ENCODE results near the gene GPR32. TPM values are rescaled to one million over a fixed set of nuclear protein-coding genes. Genes with fewer than 3 reads are reported as not detected.
"Not testable (repeated sequence)": the region's sequence is repeated elsewhere in the genome, so short reads cannot be mapped to it uniquely, and the experiment has no call there.

GPR32 gene
- not detected in 2 replicates for total RNA-seq

GRCh38 chr19:50770164-50770563 is at the start of gene GPR32:
GPR32 (plus strand) TSS chr19:50770464; CDS start chr19:50770601, 137 bp downstream.
- DNase-seq (ENCODE audit: low read depth, low spot score), result not testable (repeated sequence)

- DNase-seq (ENCODE audit: low read depth, low spot score), result no peak
Measured at GRCh38 chr19:50720921-50721381, 49.3 kb upstream of the GPR32 start.

GRCh38 chr19:50721441-50722137 is 48.7 kb upstream of the GPR32 start:
- DNase-seq (ENCODE audit: low read depth, low spot score), result no peak

GRCh38 chr19:50722201-50723013 is 47.9 kb upstream of the GPR32 start:
- DNase-seq (ENCODE audit: low read depth, low spot score), result no peak

GRCh38 chr19:50723069-50723468 is 47.2 kb upstream of the GPR32 start, which contains the start of gene CLEC11A:
CLEC11A (plus strand) TSS chr19:50723364; CDS start chr19:50723526, 162 bp downstream.
- DNase-seq (ENCODE audit: low read depth, low spot score), result no peak

- no peak for DNase-seq (ENCODE audit: low read depth, low spot score)
Measured at GRCh38 chr19:50723735-50724521, 46.3 kb upstream of the GPR32 start.

- peak; percentile 97 for DNase-seq (ENCODE audit: low read depth, low spot score)
Measured at GRCh38 chr19:50724522-50725217, 45.6 kb upstream of the GPR32 start.

GRCh38 chr19:50725218-50725910 is 44.9 kb upstream of the GPR32 start:
- no peak for DNase-seq (ENCODE audit: low read depth, low spot score)

- DNase-seq (ENCODE audit: low read depth, low spot score), result no peak
Measured at GRCh38 chr19:50725911-50726230, 44.4 kb upstream of the GPR32 start.

GRCh38 chr19:50728084-50728737 is 42.1 kb upstream of the GPR32 start:
- peak; percentile 66 for DNase-seq (ENCODE audit: low read depth, low spot score)

GRCh38 chr19:50729894-50730293 is 40.4 kb upstream of the GPR32 start:
- no peak for DNase-seq (ENCODE audit: low read depth, low spot score)

- no peak for DNase-seq (ENCODE audit: low read depth, low spot score)
Measured at GRCh38 chr19:50735869-50736268, 34.4 kb upstream of the GPR32 start.

GRCh38 chr19:50736338-50736737 is 33.9 kb upstream of the GPR32 start:
- no peak for DNase-seq (ENCODE audit: low read depth, low spot score)

- no peak for DNase-seq (ENCODE audit: low read depth, low spot score)
Measured at GRCh38 chr19:50739132-50739913, 30.9 kb upstream of the GPR32 start.

- DNase-seq (ENCODE audit: low read depth, low spot score), result no peak
Measured at GRCh38 chr19:50739914-50740426, 30.3 kb upstream of the GPR32 start.

GRCh38 chr19:50741179-50741933 is 28.9 kb upstream of the GPR32 start:
- DNase-seq (ENCODE audit: low read depth, low spot score), result peak; percentile 37

GRCh38 chr19:50743537-50743936 is 26.7 kb upstream of the GPR32 start:
- no peak for DNase-seq (ENCODE audit: low read depth, low spot score)

- no peak for DNase-seq (ENCODE audit: low read depth, low spot score)
Measured at GRCh38 chr19:50745221-50745620, 25.0 kb upstream of the GPR32 start.
